Loucy (cell line): Measurements from ENCODE around the gene CIB4.

Experiments
- H2AFZ ChIP-seq: fragments of 200-600 bp; sonication (generic); 2 replicates; pipeline ENCODE4 v1.6.0; 2016; ENCODE audit warnings: antibody characterized with exemption, mild to moderate bottlenecking, low read length, moderate library complexity
- H3F3A ChIP-seq: fragments of 200-600 bp; 2 replicates; pipeline ENCODE4 v1.6.0; 2016; ENCODE audit warnings: antibody characterized with exemption, low read depth, mild to moderate bottlenecking
- H3K27me3 ChIP-seq: fragments of 200-600 bp; sonication (generic); 2 replicates; pipeline ENCODE4 v1.6.1; 2014; ENCODE audit warnings: low read length, mild to moderate bottlenecking; ENCODE audit not compliant: insufficient read depth, poor library complexity, severe bottlenecking
- H3K36me3 ChIP-seq: fragments of 200-600 bp; sonication (generic); 2 replicates; pipeline ENCODE4 v1.6.1; 2016; ENCODE audit warnings: low read length; ENCODE audit not compliant: insufficient read depth
- H3K4me1 ChIP-seq: fragments of 200-600 bp; sonication (generic); 2 replicates; pipeline ENCODE4 v1.5.1; 2014; ENCODE audit warnings: low read length, mild to moderate bottlenecking; ENCODE audit not compliant: insufficient read depth, poor library complexity, severe bottlenecking
- H3K4me2 ChIP-seq: fragments of 200-600 bp; sonication (generic); 2 replicates; pipeline ENCODE4 v1.6.0; 2014; ENCODE audit warnings: antibody characterized with exemption, low read length, low read depth, mild to moderate bottlenecking; ENCODE audit not compliant: poor library complexity, severe bottlenecking
- H3K4me3 ChIP-seq: fragments of 200-600 bp; sonication (generic); 2 replicates; pipeline ENCODE4 v1.5.1; 2014; ENCODE audit warnings: low read length, mild to moderate bottlenecking, mixed read lengths; ENCODE audit not compliant: poor library complexity, severe bottlenecking
- H3K79me2 ChIP-seq: fragments of 200-600 bp; sonication (generic); 2 replicates; pipeline ENCODE4 v1.6.1; 2014; ENCODE audit warnings: low read length; ENCODE audit not compliant: insufficient read depth
- H3K9ac ChIP-seq: fragments of 200-600 bp; sonication (generic); 2 replicates; pipeline ENCODE4 v1.6.0; 2014; ENCODE audit warnings: mild to moderate bottlenecking, low read depth, low read length, moderate library complexity; ENCODE audit not compliant: poor library complexity, severe bottlenecking
- H3K9me2 ChIP-seq: fragments of 200-600 bp; sonication (generic); replicated peaks from 2 replicates; pipeline ENCODE4 v1.6.1; 2016; ENCODE audit warnings: low read depth, low read length, mixed read lengths
- H3K9me3 ChIP-seq: fragments of 200-600 bp; sonication (generic); 2 replicates; pipeline ENCODE4 v1.6.1; 2014; ENCODE audit warnings: mild to moderate bottlenecking, antibody characterized with exemption, low read length, low read depth; ENCODE audit not compliant: insufficient read depth
- H4K20me1 ChIP-seq: fragments of 200-600 bp; sonication (generic); 2 replicates; pipeline ENCODE4 v1.6.0; 2014; ENCODE audit warnings: antibody characterized with exemption, low read length, mild to moderate bottlenecking; ENCODE audit not compliant: insufficient read depth, poor library complexity, severe bottlenecking
- CTCF ChIP-seq: fragments of 200-600 bp; sonication (generic); conservative IDR thresholded peaks from 2 replicates; pipeline ENCODE4 v1.5.1; 2014; ENCODE audit warnings: mild to moderate bottlenecking, antibody characterized with exemption, low read length
- EZH2phosphoT487 ChIP-seq: fragments of 200-600 bp; IDR thresholded peaks from 2 replicates; pipeline ENCODE4 v1.6.1; 2018; ENCODE audit warnings: antibody characterized with exemption, mild to moderate bottlenecking, moderate library complexity, borderline replicate concordance

Gene CIB4

GRCh38 chr2:26647981-26648380 lies 6.8 kb upstream of the CIB4 start:
- Histone ChIP-seq H3K9me3 (no peaks in the 10 kb centered on the region), H3K4me1 (no peaks in the 10 kb centered on the region), H3K9me2 (no peaks in the 10 kb centered on the region), H3K27me3 (no peaks in the 10 kb centered on the region), H3K4me2 (no peak overlapping the region), H4K20me1 (no peaks in the 10 kb centered on the region), H3K9ac (no peak overlapping the region), H3K79me2 (no peaks in the 10 kb centered on the region), H3K4me3 (no peak overlapping the region), H2AFZ (no peak overlapping the region), H3F3A (no peaks in the 10 kb centered on the region), H3K36me3 (no peaks in the 10 kb centered on the region)
- TF ChIP-seq CTCF (no peak), EZH2phosphoT487 (no peak)

- Histone ChIP-seq H3K4me2 (no peak overlapping the region), H4K20me1 (no peaks in the 10 kb centered on the region)
- TF ChIP-seq EZH2phosphoT487 (no peak), CTCF (no peak)
Measured at GRCh38 chr2:26646986-26647672, 6.0 kb upstream of the CIB4 start.

GRCh38 chr2:26645762-26646161 lies 4.6 kb upstream of the CIB4 start:
- no peak overlapping the region for H3K4me3 ChIP-seq
- H2AFZ ChIP-seq = no peak overlapping the region
- TF ChIP-seq EZH2phosphoT487 (no peak), CTCF (no peak)
- no peak overlapping the region for H3K9ac ChIP-seq
- no peaks in the 10 kb centered on the region for H3K9me3 ChIP-seq
- H3K4me1 ChIP-seq = no peaks in the 10 kb centered on the region
- no peaks in the 10 kb centered on the region for H3K36me3 ChIP-seq
- no peaks in the 10 kb centered on the region for H3F3A ChIP-seq
- no peaks in the 10 kb centered on the region for H3K27me3 ChIP-seq
- H3K9me2 ChIP-seq = no peaks in the 10 kb centered on the region
- H3K79me2 ChIP-seq = no peaks in the 10 kb centered on the region
- H4K20me1 ChIP-seq = no peaks in the 10 kb centered on the region
- H3K4me2 ChIP-seq = no peak overlapping the region

More at GRCh38 chr2:26646986-26647672, 6.0 kb upstream of the CIB4 start:
- Histone ChIP-seq H2AFZ (no peak overlapping the region), H3K27me3 (no peaks in the 10 kb centered on the region), H3K79me2 (no peaks in the 10 kb centered on the region), H3K36me3 (no peaks in the 10 kb centered on the region), H3K9me3 (no peaks in the 10 kb centered on the region), H3F3A (no peaks in the 10 kb centered on the region), H3K4me3 (no peak overlapping the region), H3K4me1 (no peaks in the 10 kb centered on the region), H3K9me2 (no peaks in the 10 kb centered on the region), H3K9ac (no peak overlapping the region)
